Gastrocnemius medialis (tissue), 4 donors: ENCODE measurements around the gene MNAT1. TPM values are rescaled to one million over a fixed set of nuclear protein-coding genes. Genes with fewer than 3 reads are reported as not detected.

ENCODE experiments used
- ATAC-seq, 2 donors: fragments of 150-250 bp; one replicate each; pipeline ENCODE4 v1.9.1; 2016
- DNase-seq, 2 donors: peaks; one replicate each; pipeline ENCODE4 v3.0.0-alpha.2; 2019
- H3K27ac ChIP-seq, 4 donors: fragments of 200-600 bp; sonication (generic); 1 replicate in 1 of 4; 2 replicates in 3 of 4; pipeline ENCODE4 v1.5.1; 2016 to 2018; ENCODE audit warnings: mild to moderate bottlenecking in 2 of 4, moderate library complexity in 1 of 4
- H3K27me3 ChIP-seq, 3 donors: fragments of 200-600 bp; sonication (generic) in 2 of 3; 1 replicate in 1 of 3; 2 replicates in 2 of 3; pipeline versions ENCODE4 v1.5.1 to v1.6.0; 2016 to 2019; ENCODE audit warnings: mild to moderate bottlenecking in 1 of 3, moderate library complexity in 1 of 3
- H3K36me3 ChIP-seq, 2 donors: fragments of 200-600 bp; sonication (generic) in 1 of 2; one replicate each; pipeline ENCODE4 v1.5.1; 2017 to 2018
- H3K4me1 ChIP-seq, 2 donors: fragments of 200-600 bp; sonication (generic) in 1 of 2; one replicate each; pipeline ENCODE4 v1.5.1; 2016 to 2017; ENCODE audit warnings: mild to moderate bottlenecking in 2 of 2
- H3K4me3 ChIP-seq, 4 donors: fragments of 200-600 bp; sonication (generic) in 3 of 4; 1 replicate in 1 of 4; 2 replicates in 3 of 4; pipeline ENCODE4 v1.5.1; 2016 to 2019; ENCODE audit warnings: mild to moderate bottlenecking in 2 of 4
- H3K9me3 ChIP-seq, 3 donors: fragments of 200-600 bp; sonication (generic) in 2 of 3; 1 replicate in 1 of 3; 2 replicates in 2 of 3; pipeline ENCODE4 v1.5.1; 2016 to 2019
- CTCF ChIP-seq, 5 experiments: fragments of 450-650 bp in 3 of 5; fragments of 200-600 bp in 2 of 5; sonication (generic) in 2 of 5; IDR thresholded peaks in 4 of 5; conservative IDR thresholded peaks in 1 of 5; 1 replicate in 4 of 5; 2 replicates in 1 of 5; pipeline ENCODE4 v1.5.1; 2016 to 2019; ENCODE audit warnings: antibody characterized with exemption in 5 of 5, mild to moderate bottlenecking in 3 of 5, moderate library complexity in 3 of 5
- POLR2A ChIP-seq, 2 donors: fragments of 450-650 bp; IDR thresholded peaks; one replicate each; pipeline ENCODE4 v1.6.1; 2017; ENCODE audit warnings: antibody characterized with exemption in 2 of 2, mild to moderate bottlenecking in 2 of 2, moderate library complexity in 2 of 2
- in situ Hi-C, 4 donors: fragments of 200-750 bp; cut with MboI; loops; one replicate each; pipeline versions ENCODE4 v1.15.0 to v1.8.0; 2017; ENCODE audit warnings: low sequenced_read_pairs in 4 of 4
- intact Hi-C: fragments of 100-400 bp; cut with DNase I; formaldehyde crosslinking; loops from one replicate; pipeline ENCODE4 v1.15.1; 2023; ENCODE audit warnings: low total_unique reads
- total RNA-seq, 4 donors: library from RNA; depleted of rRNA; stranded (reverse); fragments of >200 nt; gene quantifications; one replicate each; pipeline versions ENCODE4 v1.1.0 to v1.2.3, GENCODE V29; 2016

MNAT1 gene
- total RNA-seq, 4 donors from 2014 or later = 50.1 to 69.2 (median 62.0) TPM

- in situ Hi-C loops = no loop called here
- ATAC-seq = no peak
- Histone ChIP-seq H3K27ac (no peak overlapping the region), H3K4me1 (peaks cover 8 to 11% of the 10 kb centered on the region in 2 donors), H3K4me3 (no peak overlapping the region), H3K27me3 (no peaks in the 10 kb centered on the region), H3K36me3 (peaks cover 0 to 6% of the 10 kb centered on the region in 2 donors), H3K9me3 (peaks cover 0 to 19% (median 7%) of the 10 kb centered on the region in 3 donors)
- DNase-seq = no peak
- no peak for TF ChIP-seq CTCF (IDR thresholded peaks at IDR 0.05 in 4 of 5, conservative IDR thresholded peaks at IDR 0.05 in 1 of 5)
- TF ChIP-seq POLR2A (IDR thresholded peaks at IDR 0.05) = no peak
- intact Hi-C loops = no loop called here
Observed at GRCh38 chr14:60956632-60957031, 222.1 kb downstream of the MNAT1 start.

GRCh38 chr14:60958146-60958545, 223.6 kb downstream of the MNAT1 start:
- TF ChIP-seq CTCF (IDR thresholded peaks at IDR 0.05 in 4 of 5, conservative IDR thresholded peaks at IDR 0.05 in 1 of 5) (no peak), POLR2A (IDR thresholded peaks at IDR 0.05) (no peak)
- Histone ChIP-seq H3K27ac (no peak overlapping the region), H3K4me3 (no peak overlapping the region), H3K9me3 (peaks cover 0 to 19% (median 7%) of the 10 kb centered on the region in 3 donors), H3K36me3 (peaks cover 0 to 5% of the 10 kb centered on the region in 2 donors), H3K4me1 (peaks cover 10 to 18% of the 10 kb centered on the region in 2 donors), H3K27me3 (no peaks in the 10 kb centered on the region)
- ATAC-seq (no peak), DNase-seq (no peak)
- intact Hi-C loops (no loop called here), in situ Hi-C loops (no loop called here)

GRCh38 chr14:60963761-60964160, 229.2 kb downstream of the MNAT1 start:
- H3K4me1 ChIP-seq = peaks cover 32 to 33% of the 10 kb centered on the region in 2 donors
- TF ChIP-seq POLR2A (IDR thresholded peaks at IDR 0.05) (no peak), CTCF (IDR thresholded peaks at IDR 0.05 in 4 of 5, conservative IDR thresholded peaks at IDR 0.05 in 1 of 5) (no peak)
- H3K36me3 ChIP-seq = no peaks in the 10 kb centered on the region
- no peak overlapping the region for H3K4me3 ChIP-seq
- intact Hi-C loops = no loop called here
- ATAC-seq (no peak), DNase-seq (no peak)
- no peaks in the 10 kb centered on the region for H3K9me3 ChIP-seq
- in situ Hi-C loops = no loop called here
- peak overlapping the region in 1 of 4 donors; percentile 24 for H3K27ac ChIP-seq
- H3K27me3 ChIP-seq = no peaks in the 10 kb centered on the region

GRCh38 chr14:60964904-60965303, 230.3 kb downstream of the MNAT1 start:
- intact Hi-C loops (no loop called here), in situ Hi-C loops (no loop called here)
- no peak overlapping the region for H3K4me3 ChIP-seq
- ATAC-seq (no peak), DNase-seq (no peak)
- no peaks in the 10 kb centered on the region for H3K9me3 ChIP-seq
- no peaks in the 10 kb centered on the region for H3K27me3 ChIP-seq
- H3K27ac ChIP-seq = peak overlapping the region in 1 of 4 donors; percentile 4
- TF ChIP-seq POLR2A (IDR thresholded peaks at IDR 0.05) (no peak), CTCF (IDR thresholded peaks at IDR 0.05 in 4 of 5, conservative IDR thresholded peaks at IDR 0.05 in 1 of 5) (no peak)
- peaks cover 32 to 35% of the 10 kb centered on the region in 2 donors for H3K4me1 ChIP-seq
- H3K36me3 ChIP-seq = no peaks in the 10 kb centered on the region

GRCh38 chr14:60965402-60965801, 230.8 kb downstream of the MNAT1 start:
- Histone ChIP-seq H3K27ac (peak overlapping the region in 1 of 4 donors; percentile 4), H3K27me3 (no peaks in the 10 kb centered on the region), H3K36me3 (no peaks in the 10 kb centered on the region), H3K9me3 (no peaks in the 10 kb centered on the region), H3K4me1 (peaks cover 32 to 35% of the 10 kb centered on the region in 2 donors), H3K4me3 (no peak overlapping the region)
- no peak for TF ChIP-seq CTCF (IDR thresholded peaks at IDR 0.05 in 4 of 5, conservative IDR thresholded peaks at IDR 0.05 in 1 of 5)
- TF ChIP-seq POLR2A (IDR thresholded peaks at IDR 0.05) = no peak
- in situ Hi-C loops = no loop called here
- no peak for ATAC-seq
- intact Hi-C loops = no loop called here
- DNase-seq = no peak
